ENCODE results near the gene S100P.
"Not testable (repeated sequence)": the region's sequence is repeated elsewhere in the genome, so short reads cannot be mapped to it uniquely, and the experiment has no call there.

S100P gene

DNA sequence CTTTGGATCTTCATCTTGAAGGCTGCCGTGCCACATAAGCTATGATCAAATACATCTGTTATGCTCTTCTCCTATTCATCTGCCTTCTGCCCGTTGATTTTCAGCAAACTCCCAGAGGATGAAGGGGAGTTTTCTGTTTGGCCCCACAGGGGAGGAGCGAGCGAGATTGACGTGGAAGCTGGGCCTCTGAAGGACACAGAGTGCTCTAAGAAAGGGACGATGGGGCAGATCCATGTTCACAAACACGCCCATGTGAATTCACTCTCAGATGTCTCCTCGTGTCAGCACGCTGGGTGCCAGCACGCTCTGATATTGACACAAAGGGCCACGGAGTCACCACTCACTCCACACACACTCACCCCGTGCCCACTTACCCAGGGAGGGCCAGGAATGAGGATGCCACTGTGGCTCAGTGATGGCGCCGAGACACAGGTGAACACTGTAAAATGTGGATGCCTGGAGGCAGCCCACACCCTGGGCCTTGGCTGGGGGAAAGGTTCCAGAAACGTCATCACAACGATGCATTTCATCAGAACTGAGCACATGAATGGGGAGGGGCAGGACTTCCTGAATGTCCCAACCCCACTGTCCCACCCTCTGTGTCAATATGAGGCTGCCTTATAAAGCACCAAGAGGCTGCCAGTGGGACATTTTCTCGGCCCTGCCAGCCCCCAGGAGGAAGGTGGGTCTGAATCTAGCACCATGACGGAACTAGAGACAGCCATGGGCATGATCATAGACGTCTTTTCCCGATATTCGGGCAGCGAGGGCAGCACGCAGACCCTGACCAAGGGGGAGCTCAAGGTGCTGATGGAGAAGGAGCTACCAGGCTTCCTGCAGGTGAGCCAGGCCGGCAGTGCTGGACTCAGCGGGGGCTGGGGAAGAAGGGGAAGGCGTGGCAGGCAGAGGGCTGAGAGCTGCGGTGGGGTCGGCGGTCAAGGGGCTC is at the start of gene S100P:
TSS of gene S100P (plus strand) at position 648 of the 946 bp plus-strand sequence. CDS start at position 703, 55 bp downstream.
- DNase-seq (ENCODE audit: low spot score): no peak

DNA sequence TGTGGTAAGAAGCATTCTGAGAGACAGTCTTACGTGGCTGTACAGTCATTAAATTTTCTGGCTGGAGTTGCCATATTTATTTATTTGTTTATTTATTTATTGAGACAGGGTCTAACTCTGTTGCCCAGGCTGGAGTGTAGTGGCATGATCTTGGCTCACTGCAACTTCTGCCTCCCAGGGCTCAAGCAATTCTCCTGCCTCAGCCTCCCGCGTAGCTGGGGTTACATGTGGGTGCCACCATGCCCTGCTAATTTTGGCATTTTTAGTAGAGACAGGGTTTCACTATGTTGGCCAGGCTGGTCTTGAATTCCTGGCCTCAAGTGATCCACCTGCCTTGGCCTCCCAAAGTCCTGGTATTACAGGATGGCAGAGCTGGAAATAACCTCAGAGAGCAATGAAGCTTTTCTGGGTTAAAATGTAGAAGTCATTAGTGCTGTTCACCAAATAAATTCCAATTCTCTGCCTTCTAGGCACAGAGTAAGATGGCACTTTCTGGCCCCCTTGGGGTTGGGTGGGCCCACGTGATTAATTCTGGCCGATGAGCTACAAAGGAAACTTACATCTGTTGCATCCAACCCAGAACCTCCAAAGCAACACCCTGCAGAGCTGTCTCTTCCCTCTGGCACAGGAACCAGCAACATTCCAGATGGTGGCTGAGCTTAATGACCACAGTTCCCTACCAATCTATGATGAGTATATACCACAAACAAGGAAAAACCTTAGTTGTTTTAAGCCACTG is 48.7 kb upstream of the S100P start:
- no peak for DNase-seq (ENCODE audit: low spot score)

DNA sequence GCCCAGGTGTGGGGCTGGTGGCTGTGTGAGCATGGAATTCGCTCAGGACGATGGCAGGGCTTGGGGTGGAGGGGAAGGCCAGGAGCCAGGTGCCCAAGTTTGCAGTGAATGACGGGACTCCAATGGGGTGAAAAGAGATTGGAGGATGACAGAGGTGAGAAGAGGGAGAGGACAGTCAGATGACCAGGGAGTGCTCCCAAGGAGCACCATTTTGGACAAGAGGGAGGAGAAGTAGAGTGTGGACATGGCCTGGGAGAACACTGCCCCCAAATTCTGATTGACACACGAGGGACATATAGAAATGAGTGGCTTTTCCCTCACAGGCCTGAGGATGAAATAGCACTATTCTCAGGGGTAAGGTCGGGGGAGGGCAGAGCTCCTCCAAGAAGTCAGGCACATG is 46.5 kb upstream of the S100P start:
- DNase-seq (ENCODE audit: low spot score): no peak

DNA sequence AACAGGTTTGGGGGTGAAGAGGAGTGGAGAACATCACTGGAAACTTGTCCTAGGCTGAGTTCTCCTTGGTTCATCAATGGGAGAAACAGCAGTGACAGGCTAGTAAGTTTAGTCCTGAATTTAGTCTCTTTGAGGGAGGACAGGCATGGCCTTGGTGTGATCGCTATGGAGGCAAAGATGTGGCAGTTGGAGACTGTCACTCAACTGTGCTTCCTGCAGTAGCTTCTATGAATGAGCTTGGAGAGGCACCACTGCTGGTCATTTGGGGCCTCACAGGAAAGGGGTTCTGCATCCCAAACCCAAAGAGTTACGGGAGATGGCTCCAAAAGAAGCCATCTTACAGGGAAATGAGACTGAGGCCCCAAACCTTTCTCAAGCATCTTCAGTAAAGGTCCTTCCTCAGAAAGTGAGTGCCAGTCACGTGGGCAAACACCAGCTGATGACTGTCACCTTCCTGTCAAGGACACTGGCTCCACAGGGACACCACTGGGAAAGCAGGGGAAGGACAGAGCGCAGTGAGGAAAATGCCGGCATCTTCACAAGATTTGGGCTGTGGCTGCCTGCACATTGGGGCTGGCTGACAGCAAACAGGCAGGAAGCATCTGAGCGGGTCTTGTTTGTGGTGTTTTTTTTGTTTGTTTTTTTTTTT is 46.0 kb upstream of the S100P start:
- no peak for DNase-seq (ENCODE audit: low spot score)

DNA sequence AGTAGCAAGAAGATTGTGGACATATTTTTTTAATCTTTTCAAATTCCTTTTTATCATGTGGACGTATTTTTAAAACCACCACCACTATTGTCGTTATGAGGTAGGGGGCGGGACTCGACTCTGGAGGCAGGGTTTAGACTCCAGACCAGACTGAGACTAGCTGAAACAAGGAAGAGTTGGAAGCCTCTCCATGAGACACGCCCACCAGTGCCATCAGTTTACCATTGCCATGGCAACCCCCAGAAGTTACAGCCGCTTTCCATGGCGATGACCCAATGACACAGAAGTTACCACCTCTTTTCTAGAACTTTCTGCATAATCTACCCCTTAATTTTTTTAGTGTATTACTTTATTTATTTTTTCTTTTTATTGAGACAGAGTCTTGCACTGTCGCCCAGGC is 44.5 kb upstream of the S100P start:
- no peak for DNase-seq (ENCODE audit: low spot score)

DNA sequence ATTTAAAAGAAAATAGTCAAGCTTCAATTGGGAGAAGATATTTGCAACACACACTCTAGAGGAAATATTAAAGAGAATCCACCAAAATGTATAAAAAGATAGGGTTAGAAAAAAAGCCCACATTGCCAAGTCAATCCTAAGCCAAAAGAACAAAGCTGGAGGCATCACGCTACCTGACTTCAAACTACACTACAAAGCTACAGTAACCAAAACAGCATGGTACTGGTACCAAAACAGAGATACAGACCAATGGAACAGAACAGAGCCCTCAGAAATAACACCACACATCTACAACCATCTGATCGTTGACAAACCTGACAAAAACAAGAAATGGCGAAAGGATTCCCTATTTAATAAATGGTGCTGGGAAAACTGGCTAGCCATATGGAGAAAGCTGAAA is 39.5 kb upstream of the S100P start:
- not testable (repeated sequence) for DNase-seq (ENCODE audit: low spot score)

DNA sequence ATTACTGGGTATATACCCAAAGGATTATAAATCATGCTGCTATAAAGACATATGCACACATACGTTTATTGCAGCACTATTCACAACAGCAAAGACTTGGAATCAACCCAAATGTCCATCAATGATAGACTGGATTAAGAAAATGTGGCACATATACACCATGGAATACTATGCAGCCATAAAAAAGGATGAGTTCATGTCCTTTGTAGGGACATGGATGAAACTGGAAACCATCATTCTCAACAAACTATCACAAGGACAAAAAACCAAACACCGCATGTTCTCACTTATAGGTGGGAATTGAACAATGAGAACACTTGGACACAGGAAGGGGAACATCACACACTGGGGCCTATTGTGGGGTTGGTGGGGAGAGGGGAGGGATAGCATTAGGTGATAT is 38.4 kb upstream of the S100P start:
- not testable (repeated sequence) for DNase-seq (ENCODE audit: low spot score)

DNA sequence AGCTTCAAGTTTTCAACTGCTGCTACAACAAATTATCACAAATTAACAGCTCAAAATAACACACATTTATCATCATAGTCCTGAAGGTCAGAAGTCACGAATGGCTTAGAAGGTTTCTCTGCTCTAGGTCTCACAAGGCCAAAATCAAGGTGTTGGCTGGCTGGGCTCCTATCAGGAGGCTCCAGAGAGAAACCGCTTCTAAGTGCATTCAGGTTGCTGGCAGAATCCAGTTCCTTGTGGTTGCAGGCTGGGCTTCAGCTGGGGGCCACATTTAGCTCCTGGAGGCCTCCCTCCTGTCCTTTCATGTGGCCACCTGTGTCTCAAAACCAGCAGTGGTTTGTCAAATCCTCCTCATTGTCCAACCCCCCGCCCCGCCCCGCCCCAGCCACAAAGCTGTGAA is 37.8 kb upstream of the S100P start:
- no peak for DNase-seq (ENCODE audit: low spot score)

DNA sequence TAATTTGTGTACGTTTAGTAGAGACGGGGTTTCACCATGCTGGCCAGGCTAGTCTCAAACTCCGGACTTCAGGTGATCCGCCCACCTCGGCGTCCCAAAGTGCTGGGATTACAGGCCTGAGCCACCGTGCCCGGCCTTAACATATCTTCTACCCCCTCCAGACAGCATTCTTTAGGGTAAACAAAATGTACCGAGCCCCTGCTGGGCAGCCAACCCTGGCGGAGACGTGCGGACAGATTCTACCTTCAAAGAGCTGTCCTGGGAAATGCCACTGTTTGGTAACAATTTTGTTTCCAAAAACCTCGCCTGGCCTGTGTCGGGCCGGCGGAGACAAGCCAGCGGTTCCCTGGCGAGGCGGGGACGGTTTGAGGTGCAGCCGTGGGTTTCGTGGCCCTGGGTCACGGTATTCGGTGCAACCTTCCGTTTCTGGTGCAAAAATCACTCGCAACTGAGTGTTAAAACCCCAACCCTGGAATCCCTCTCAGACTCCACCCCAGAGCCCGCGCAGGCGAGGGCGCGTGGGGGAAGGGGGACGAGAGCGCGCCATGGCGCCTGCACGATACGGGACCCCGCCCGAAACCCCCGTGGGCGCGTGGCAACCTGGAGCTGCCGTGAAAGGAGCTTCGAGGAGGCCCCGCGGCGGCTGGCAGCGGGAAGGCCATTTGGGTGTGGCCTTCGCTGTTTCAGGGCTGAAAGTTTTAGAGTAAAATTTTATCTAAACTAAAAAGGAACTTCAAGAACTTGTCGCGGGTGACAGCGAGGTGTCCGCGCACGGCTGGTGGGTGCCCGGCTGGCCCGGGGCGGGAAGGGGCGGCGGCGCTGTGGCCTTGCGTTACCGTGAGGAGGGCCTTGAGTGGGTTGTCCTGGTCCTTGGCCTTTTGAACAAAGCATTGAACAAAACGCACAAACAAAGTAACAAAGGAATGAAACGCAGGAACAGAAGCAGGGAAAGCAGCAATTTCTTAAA is 36.2 kb upstream of the S100P start:
- no peak for DNase-seq (ENCODE audit: low spot score)

DNA sequence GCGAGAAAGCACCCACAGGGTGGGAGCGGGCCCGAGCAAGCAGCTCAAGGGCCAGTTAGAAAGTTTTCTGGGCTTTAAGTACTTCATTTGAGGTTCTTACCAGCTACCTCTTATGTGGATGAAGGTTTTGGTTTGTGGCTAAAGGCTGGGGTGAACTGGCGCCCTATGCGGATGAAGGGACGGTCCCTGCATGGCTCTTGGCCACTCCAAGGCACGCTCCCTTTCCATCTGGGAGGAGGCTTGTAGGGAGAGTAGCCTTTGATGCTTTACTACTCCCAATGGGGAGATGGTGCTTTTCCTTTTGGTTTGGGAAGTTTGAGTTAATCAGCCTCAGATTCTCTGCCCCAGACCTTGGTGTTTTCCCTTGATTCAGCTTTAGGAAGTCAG is 35.5 kb upstream of the S100P start:
- no peak for DNase-seq (ENCODE audit: low spot score)

DNA sequence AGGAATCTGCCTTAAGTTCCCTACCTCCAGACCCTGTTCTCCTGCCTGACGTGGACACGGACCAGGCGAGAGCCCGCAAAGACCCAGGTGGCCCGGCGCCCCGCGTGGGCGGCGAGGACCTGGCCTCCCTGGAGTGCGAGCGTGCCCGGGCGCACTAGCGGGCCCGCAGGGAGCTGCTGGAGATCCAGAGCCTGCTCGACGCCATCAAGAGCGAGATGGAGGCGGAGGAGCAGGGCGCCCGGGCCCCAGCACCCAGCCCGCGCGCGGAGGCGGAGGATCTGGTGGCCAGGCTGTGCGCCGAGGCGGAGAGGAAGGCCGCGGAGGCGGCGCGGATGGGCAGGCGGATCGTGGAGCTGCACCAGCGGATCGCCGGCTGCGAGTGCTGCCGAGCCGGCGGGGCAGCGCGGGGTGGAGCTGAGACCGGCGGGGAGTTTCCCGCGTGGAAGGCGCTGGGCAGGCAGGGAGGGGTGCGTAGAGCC is 35.0 kb upstream of the S100P start:
- no peak for DNase-seq (ENCODE audit: low spot score)

DNA sequence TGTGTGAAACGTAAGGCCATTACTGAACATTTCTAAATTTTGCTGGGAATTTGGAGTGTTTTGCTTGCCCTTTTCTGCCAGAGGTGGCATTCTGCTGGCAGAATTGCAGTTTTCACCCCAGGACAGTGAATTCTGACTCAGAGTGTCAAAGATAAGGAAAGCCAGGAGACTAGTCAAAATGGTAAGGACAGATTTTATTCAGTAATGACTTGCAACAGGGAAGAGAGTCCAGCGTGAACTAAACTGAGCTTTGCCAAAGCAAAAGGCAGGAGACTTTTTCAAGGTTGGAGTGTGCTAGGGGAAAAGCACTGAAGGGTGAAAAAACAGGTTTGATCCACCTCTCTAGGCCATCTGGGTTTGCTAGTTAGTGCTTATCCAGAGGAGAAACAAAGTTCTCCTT is 33.8 kb upstream of the S100P start:
- DNase-seq (ENCODE audit: low spot score): no peak

DNA sequence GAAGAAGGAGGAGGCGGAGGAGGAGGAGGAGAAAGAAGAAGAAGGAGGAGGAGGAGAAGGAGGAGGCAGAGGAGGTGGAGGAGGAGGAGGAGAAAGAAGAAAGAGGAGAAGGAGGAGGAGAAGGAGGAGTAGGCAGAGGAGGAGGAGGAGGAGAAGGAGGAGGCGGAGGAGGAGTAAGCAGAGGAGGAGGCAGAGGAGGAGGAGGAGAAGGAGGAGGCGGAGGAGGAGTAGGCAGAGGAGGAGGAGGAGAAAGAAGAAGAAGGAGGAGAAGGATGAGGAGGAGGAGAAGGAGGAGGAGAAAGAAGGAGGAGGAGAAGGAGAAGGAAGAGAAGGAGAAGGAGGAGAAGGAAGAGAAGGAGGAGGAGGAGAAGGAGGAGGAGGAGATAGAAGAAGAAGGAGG is 33.2 kb upstream of the S100P start:
- no peak for DNase-seq (ENCODE audit: low spot score)

DNA sequence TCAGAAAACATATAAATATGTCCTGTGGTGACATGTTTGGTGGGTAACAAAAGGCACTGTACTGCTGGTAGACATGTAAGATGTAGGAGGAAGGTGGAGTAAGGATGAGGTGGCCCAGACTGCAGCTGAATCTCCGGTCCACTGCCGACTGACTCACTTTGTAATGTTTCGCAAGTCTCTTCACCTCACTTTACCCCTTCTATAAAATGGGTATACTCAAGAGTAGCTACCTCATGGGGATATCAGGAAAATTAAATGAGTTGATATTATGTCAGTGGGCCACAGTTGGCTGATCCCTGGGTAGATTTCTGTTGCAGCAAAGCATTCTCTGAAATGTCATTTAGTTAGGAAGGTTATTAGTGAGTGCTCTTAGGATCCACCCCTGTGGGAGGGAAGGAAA is 31.1 kb upstream of the S100P start:
- peak; percentile 48 for DNase-seq (ENCODE audit: low spot score)

DNA sequence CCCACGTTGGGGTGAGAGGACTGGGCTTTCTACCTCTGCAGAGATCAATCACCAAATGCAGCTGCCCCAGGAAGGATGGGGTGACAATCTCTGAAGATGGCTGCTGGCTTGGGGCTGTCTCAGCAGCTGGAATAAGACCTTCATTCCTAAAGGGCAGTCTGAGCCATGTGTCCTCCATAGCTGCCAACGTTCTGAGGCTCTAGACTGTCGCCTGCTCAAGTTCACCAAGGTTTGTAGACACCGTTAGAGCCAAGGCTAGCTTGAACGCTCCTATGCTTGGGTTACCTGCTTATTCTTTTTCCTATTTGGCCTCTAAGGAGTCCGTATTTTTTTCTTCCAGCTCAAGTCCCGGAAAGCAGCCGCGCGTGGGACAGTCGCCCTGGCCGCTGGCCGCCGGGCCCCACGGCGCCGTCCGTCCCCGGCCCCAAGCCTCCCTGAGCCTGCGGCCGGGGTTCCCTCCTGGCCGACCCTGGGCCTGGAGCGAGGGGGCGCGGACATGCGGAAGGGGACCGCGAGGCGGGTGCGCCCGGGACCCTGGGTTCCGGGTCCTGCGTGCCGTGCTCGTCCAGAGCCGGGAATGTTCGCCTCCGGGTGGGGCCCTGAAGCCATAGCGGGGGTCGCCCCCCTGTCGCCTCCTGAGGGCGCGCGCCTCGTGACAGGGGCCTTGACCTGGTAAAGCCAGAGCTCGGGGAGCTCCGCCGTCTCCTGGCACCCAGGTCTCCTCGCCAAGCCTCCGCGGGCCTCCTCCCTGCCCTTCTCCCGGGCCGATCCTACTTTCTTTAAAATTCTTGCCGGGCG is 29.9 kb upstream of the S100P start:
- no peak for DNase-seq (ENCODE audit: low spot score)

DNA sequence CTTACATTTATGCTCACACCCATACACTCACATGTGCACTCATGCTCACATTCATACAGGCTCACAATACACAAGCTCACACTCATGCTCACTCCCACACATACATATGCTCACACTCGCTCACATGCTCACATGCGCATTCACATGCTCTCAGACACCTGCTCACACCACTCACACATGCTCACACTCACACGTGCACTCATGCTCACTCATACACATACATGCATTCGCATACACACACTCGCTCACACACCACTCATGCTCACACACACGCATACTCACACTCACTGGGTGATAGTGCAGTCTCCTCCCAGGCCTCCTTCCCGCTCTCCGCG is 28.4 kb upstream of the S100P start:
- no peak for DNase-seq (ENCODE audit: low spot score)

DNA sequence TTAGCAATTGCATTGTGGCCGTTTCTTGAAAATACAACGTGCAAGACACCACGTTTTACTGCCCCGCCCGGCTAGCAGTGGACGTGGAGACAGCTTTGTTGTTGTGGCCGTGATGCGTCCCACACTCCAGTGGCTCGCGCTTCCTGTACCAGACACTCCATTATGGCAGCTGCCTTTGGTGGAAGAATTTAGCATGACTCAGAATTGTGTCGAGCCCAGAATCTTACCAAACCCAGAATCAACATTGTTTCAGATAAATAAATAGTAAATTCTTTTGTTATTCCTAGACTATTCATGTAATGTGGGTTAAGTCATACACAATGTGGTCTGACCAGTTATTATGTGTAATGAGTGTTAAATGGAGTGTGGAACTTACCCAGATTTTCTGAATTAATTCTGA is 25.3 kb upstream of the S100P start:
- no peak for DNase-seq (ENCODE audit: low spot score)

DNA sequence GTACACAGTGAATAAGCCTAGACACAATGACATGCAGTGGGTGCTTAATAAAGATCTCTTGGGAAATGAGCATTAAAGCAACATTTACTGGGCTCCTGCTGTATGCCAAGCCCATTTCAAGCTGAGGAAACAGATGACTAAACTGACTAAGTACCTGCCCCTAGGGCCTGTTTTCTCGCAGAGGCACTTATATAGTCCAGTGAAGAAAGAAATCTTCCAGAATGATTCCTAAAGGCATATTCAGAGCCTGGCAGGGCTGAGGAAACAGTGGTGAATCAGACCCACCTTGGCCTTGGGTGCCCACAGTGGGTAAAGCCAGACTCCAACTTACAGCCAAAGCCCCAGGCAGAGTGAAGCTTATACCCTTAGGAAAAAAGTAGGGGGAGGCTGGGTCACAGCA is 22.0 kb upstream of the S100P start:
- DNase-seq (ENCODE audit: low spot score): no peak

DNA sequence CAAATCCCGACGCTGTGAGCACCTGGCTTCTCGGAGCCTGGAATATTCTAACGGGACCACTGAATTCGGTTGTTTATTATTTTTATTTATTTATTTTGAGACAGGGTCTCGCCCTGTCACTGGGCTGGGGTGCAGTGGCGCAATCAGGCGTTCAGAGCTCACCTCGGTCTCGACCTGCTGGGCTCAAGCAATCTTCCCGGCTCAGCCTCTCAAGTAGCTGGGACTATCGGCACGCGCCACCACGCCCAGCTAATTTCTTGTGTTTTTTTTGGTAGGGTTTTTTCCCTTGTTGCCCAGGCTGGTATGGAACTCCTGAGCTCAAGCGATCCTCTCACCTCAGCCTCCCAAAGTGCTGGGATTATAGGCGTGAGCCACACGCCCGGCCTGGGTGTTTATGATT is 21.5 kb upstream of the S100P start:
- DNase-seq (ENCODE audit: low spot score): no peak

DNA sequence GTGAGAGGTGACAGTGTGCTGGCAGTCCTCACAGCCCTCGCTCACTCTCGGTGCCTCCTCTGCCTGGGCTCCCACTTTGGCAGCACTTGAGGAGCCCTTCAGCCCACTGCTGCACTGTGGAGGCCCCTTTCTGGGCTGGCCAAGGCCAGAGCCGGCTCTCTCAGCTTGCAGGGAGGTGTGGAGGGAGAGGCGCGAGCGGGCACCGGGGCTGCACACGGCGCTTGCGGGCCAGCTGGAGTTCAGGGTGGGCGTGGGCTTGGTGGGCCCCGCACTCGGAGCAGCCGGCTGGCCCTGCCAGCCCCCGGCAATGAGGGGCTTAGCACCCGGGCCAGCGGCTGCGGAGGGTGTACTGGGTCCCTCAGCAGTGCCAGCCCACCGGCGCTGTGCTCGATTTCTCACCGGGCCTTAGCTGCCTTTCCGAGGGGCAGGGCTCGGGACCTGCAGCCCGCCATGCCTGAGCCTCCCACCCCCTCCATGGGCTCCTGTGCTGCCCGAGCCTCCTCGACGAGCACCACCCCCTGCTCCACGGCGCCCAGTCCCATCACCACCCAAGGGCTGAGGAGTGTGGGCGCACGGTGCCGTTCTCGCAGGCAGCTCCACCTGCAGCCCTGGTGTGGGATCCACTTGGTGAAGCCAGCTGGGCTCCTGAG is 21.0 kb upstream of the S100P start:
- DNase-seq (ENCODE audit: low spot score): not testable (repeated sequence)

Measured in RKO (cell line).